Stimulated activated naive CD4-positive, alpha-beta T cell treated with Interleukin-2 at 50 U/mL for 16 hours (primary cell): Measurements from ENCODE around the gene SLC22A7.
A peak's percentile ranks its signal among the peaks of the same experiment; 100 is the strongest.
"Not testable (repeated sequence)": the region's sequence is repeated elsewhere in the genome, so short reads cannot be mapped to it uniquely, and the experiment has no call there.

Source experiments
- DNase-seq: peaks from one replicate; lab custom pipeline; 2025; lab: John Stamatoyannopoulos, UW

SLC22A7 gene

GRCh38 chr6:43301081-43301870, 3.2 kb downstream of the SLC22A7 start:
- no peak for DNase-seq

- no peak for DNase-seq
Measured at GRCh38 chr6:43302126-43302525, 4.1 kb downstream of the SLC22A7 start.

GRCh38 chr6:43303006-43303405, 4.9 kb downstream of the SLC22A7 start:
- DNase-seq, result not testable (repeated sequence)

GRCh38 chr6:43303751-43304331, 5.8 kb downstream of the SLC22A7 start:
- DNase-seq, result no peak

- no peak for DNase-seq
Measured at GRCh38 chr6:43304361-43304760, 6.3 kb downstream of the SLC22A7 start.

GRCh38 chr6:43304882-43305281, 6.8 kb downstream of the SLC22A7 start:
- DNase-seq, result no peak

- no peak for DNase-seq
Measured at GRCh38 chr6:43306086-43306485, 8.0 kb downstream of the SLC22A7 start.

- no peak for DNase-seq
Measured at GRCh38 chr6:43307451-43308100, 9.5 kb downstream of the SLC22A7 start.

- DNase-seq, result peak; percentile 35
Measured at GRCh38 chr6:43308101-43308989, 10.3 kb downstream of the SLC22A7 start, which contains the start of gene CRIP3. Gene CRIP3, minus strand, starts transcription at chr6:43308826. Its CDS starts 34 bp downstream, at chr6:43308792.

- no peak for DNase-seq
Measured at GRCh38 chr6:43308990-43309477, 11.0 kb downstream of the SLC22A7 start.

GRCh38 chr6:43310134-43310533, 12.1 kb downstream of the SLC22A7 start:
- DNase-seq, result no peak

- no peak for DNase-seq
Measured at GRCh38 chr6:43310624-43311023, 12.6 kb downstream of the SLC22A7 start.

- DNase-seq, result no peak
Measured at GRCh38 chr6:43311666-43312065, 13.6 kb downstream of the SLC22A7 start.

- no peak for DNase-seq
Measured at GRCh38 chr6:43313813-43314212, 15.8 kb downstream of the SLC22A7 start.

- no peak for DNase-seq
Measured at GRCh38 chr6:43318011-43318410, 20.0 kb downstream of the SLC22A7 start.

- no peak for DNase-seq
Measured at GRCh38 chr6:43325876-43326275, 27.8 kb downstream of the SLC22A7 start.

GRCh38 chr6:43328528-43328927, 30.5 kb downstream of the SLC22A7 start:
- DNase-seq, result no peak

- no peak for DNase-seq
Measured at GRCh38 chr6:43331470-43331869, 33.4 kb downstream of the SLC22A7 start.

- DNase-seq, result no peak
Measured at GRCh38 chr6:43331891-43332290, 33.8 kb downstream of the SLC22A7 start.

GRCh38 chr6:43334466-43335095, 36.5 kb downstream of the SLC22A7 start:
- no peak for DNase-seq

- DNase-seq, result no peak
Measured at GRCh38 chr6:43335469-43335868, 37.4 kb downstream of the SLC22A7 start.
